LNCaP clone FGC (cell line): ENCODE results near the gene DDX6.

ENCODE experiments used
- DNase-seq: peaks from one replicate; pipeline ENCODE4 v3.0.0-alpha.2; 2011; ENCODE audit warnings: low read depth
- H3K4me3 ChIP-seq: 2 replicates; pipeline ENCODE4 v1.5.1; 2011; ENCODE audit warnings: mild to moderate bottlenecking, low read depth, low read length, control low read depth
- TF ChIP-seq, protein P1 (sequence below): IDR thresholded peaks from 2 replicates; pipeline ENCODE4 v1.5.1; 2012; ENCODE audit warnings: mild to moderate bottlenecking; ENCODE audit not compliant: control insufficient read depth, insufficient read depth; ENCODE audit errors: extremely low read depth

Gene DDX6

GRCh38 chr11:118807800-118808778, 17.1 kb upstream of the DDX6 start:
- H3K4me3 ChIP-seq: no peak overlapping the region
- TF ChIP-seq, protein P1, sequence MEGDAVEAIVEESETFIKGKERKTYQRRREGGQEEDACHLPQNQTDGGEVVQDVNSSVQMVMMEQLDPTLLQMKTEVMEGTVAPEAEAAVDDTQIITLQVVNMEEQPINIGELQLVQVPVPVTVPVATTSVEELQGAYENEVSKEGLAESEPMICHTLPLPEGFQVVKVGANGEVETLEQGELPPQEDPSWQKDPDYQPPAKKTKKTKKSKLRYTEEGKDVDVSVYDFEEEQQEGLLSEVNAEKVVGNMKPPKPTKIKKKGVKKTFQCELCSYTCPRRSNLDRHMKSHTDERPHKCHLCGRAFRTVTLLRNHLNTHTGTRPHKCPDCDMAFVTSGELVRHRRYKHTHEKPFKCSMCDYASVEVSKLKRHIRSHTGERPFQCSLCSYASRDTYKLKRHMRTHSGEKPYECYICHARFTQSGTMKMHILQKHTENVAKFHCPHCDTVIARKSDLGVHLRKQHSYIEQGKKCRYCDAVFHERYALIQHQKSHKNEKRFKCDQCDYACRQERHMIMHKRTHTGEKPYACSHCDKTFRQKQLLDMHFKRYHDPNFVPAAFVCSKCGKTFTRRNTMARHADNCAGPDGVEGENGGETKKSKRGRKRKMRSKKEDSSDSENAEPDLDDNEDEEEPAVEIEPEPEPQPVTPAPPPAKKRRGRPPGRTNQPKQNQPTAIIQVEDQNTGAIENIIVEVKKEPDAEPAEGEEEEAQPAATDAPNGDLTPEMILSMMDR: no peak
- DNase-seq: no peak

- H3K4me3 ChIP-seq: no peak overlapping the region
- TF ChIP-seq, protein P1: no peak
- peak; percentile 73 for DNase-seq
These were observed 15.4 kb upstream of the DDX6 start for GRCh38 chr11:118806400-118806799.

GRCh38 chr11:118804094-118804493, 13.1 kb upstream of the DDX6 start:
- no peak overlapping the region for H3K4me3 ChIP-seq
- DNase-seq: no peak

GRCh38 chr11:118799372-118799771, 8.4 kb upstream of the DDX6 start:
- DNase-seq: no peak
- TF ChIP-seq, protein P1: no peak

More at GRCh38 chr11:118804094-118804493, 13.1 kb upstream of the DDX6 start:
- TF ChIP-seq, protein P1: no peak

DNA sequence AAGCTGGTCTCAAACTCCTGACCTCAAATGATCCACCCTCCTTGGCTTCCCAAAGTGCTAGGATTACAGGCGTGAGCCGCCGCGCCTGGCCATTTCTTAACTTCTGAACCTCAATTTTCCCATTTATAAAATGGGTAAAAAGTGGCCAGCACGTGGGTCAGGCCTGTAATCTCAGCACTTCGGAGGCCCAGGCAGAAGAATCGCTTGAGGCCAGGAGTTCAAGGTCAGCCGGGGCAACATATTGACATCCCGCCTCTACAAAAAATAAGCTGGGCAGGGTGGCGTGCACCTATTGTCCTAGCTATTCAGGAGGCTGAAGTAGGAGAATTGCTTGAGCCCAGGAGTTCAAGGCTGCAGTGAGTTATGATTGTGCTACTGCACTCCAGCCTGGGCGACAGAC, 6.5 kb upstream of the DDX6 start:
- H3K4me3 ChIP-seq: no peak overlapping the region
- TF ChIP-seq, protein P1: no peak
- no peak for DNase-seq

More at GRCh38 chr11:118799372-118799771, 8.4 kb upstream of the DDX6 start:
- no peak overlapping the region for H3K4me3 ChIP-seq

DNA sequence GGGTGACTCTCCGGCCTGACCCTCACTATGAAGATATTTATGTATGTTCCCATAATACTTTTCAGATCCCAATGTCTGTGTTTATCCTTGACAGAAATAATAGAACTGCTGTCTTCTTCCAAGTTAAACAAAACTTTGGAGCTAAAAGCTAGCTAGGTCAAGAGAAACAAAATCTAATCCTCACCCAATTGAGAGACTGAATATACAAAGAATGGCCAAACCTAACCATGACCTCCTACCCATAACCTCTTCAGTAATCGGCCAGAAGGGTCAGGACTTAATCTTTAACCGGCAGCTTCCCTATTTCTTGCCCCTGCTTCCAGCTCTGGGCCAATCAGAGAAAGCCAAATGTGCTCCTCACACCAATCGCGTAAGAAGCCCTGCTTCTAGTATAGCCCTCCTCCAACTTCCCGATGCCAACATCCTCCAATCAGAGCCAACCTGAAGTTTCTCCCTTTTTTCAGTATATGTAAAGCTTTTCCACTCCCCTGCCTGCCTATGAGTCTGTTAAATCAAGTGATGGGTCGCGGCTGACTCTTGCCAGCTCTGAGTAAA, 1.7 kb upstream of the DDX6 start:
- H3K4me3 ChIP-seq: peak overlapping the region; percentile 96
- peak; percentile 84 for DNase-seq
- TF ChIP-seq, protein P1: no peak
